Measurements from ENCODE around the gene HAPLN1.

Gene HAPLN1

GRCh38 chr5:83665631-83666030 lies 55.0 kb downstream of the HAPLN1 start:
- no peak for TF ChIP-seq CTCF (IDR thresholded peaks at IDR 0.05; ENCODE audit: low read depth, low read length)
- no peak for DNase-seq (ENCODE audit: extremely low read depth, low read depth)

GRCh38 chr5:83662558-83662957 lies 58.1 kb downstream of the HAPLN1 start:
- DNase-seq (ENCODE audit: extremely low read depth, low read depth), result no peak
- no peak for TF ChIP-seq CTCF (IDR thresholded peaks at IDR 0.05; ENCODE audit: low read depth, low read length)

GRCh38 chr5:83657807-83658525 lies 62.7 kb downstream of the HAPLN1 start:
- no peak for TF ChIP-seq CTCF (IDR thresholded peaks at IDR 0.05; ENCODE audit: low read depth, low read length)
- DNase-seq (ENCODE audit: extremely low read depth, low read depth), result no peak

- TF ChIP-seq CTCF (IDR thresholded peaks at IDR 0.05; ENCODE audit: low read depth, low read length), result no peak
- no peak for DNase-seq (ENCODE audit: extremely low read depth, low read depth)
These were observed 66.1 kb downstream of the HAPLN1 start for GRCh38 chr5:83654427-83654994.

GRCh38 chr5:83653669-83654068 lies 67.0 kb downstream of the HAPLN1 start:
- no peak for TF ChIP-seq CTCF (IDR thresholded peaks at IDR 0.05; ENCODE audit: low read depth, low read length)
- no peak for DNase-seq (ENCODE audit: extremely low read depth, low read depth)

GRCh38 chr5:83645936-83646335 lies 74.7 kb downstream of the HAPLN1 start:
- no peak for DNase-seq (ENCODE audit: extremely low read depth, low read depth)
- TF ChIP-seq CTCF (IDR thresholded peaks at IDR 0.05; ENCODE audit: low read depth, low read length), result no peak

GRCh38 chr5:83644301-83644700 lies 76.4 kb downstream of the HAPLN1 start:
- TF ChIP-seq CTCF (IDR thresholded peaks at IDR 0.05; ENCODE audit: low read depth, low read length), result no peak
- no peak for DNase-seq (ENCODE audit: extremely low read depth, low read depth)
